PFSK-1 (cell line): ENCODE results near the gene KRT5.

Source experiments
- FOXP2 ChIP-seq: optimal IDR thresholded peaks from 2 replicates; pipeline ENCODE3; 2011; ENCODE audit warnings: borderline replicate concordance, control low read depth, inconsistent platforms; ENCODE audit not compliant: insufficient read depth; ENCODE audit errors: extremely low read length, extremely low read depth
- POLR2AphosphoS5 ChIP-seq: IDR thresholded peaks from 2 replicates; pipeline ENCODE4 v1.6.1; 2012; ENCODE audit warnings: low read depth, mild to moderate bottlenecking, control low read depth, low read length, moderate library complexity
- REST ChIP-seq, 2 experiments: IDR thresholded peaks; 2 replicates each; pipeline versions ENCODE4 v1.6.1 to v1.8.0; 2011 to 2012; ENCODE audit warnings: low read depth in 2 of 2, low read length in 2 of 2, control low read depth in 1 of 2, inconsistent platforms in 1 of 2, mild to moderate bottlenecking in 1 of 2, moderate library complexity in 1 of 2; ENCODE audit not compliant: insufficient read depth in 1 of 2
- SIN3A ChIP-seq: IDR thresholded peaks from 2 replicates; pipeline ENCODE4 v1.6.1; 2012; ENCODE audit warnings: mild to moderate bottlenecking, low read length, moderate library complexity, borderline replicate concordance; ENCODE audit not compliant: insufficient read depth
- TAF1 ChIP-seq: IDR thresholded peaks from 2 replicates; pipeline ENCODE4 v1.6.1; 2012; ENCODE audit warnings: low read length, control low read depth, borderline replicate concordance; ENCODE audit not compliant: insufficient read depth

Gene KRT5

GRCh38 chr12:52533686-52534470 is 13.7 kb upstream of the KRT5 start:
- TF ChIP-seq REST (IDR thresholded peaks at IDR 0.05; ENCODE audit: insufficient read depth in 1 of 2, low read depth in 2 of 2, low read length in 2 of 2) (no peak), FOXP2 (no peak), TAF1 (no peak), POLR2AphosphoS5 (no peak), SIN3A (no peak)

- TF ChIP-seq TAF1 (no peak), FOXP2 (no peak), REST (IDR thresholded peaks at IDR 0.05; ENCODE audit: insufficient read depth in 1 of 2, low read depth in 2 of 2, low read length in 2 of 2) (no peak)
Observed at GRCh38 chr12:52532636-52533035, 12.4 kb upstream of the KRT5 start.

- no peak for TF ChIP-seq SIN3A
- TF ChIP-seq REST (IDR thresholded peaks at IDR 0.05; ENCODE audit: insufficient read depth in 1 of 2, low read depth in 2 of 2, low read length in 2 of 2), result no peak
- no peak for TF ChIP-seq TAF1
- no peak for TF ChIP-seq FOXP2
- TF ChIP-seq POLR2AphosphoS5, result no peak
Observed at GRCh38 chr12:52531566-52532300, 11.5 kb upstream of the KRT5 start.

GRCh38 chr12:52530905-52531304 is 10.7 kb upstream of the KRT5 start:
- no peak for TF ChIP-seq FOXP2
- no peak for TF ChIP-seq POLR2AphosphoS5
- no peak for TF ChIP-seq SIN3A
- no peak for TF ChIP-seq REST (IDR thresholded peaks at IDR 0.05; ENCODE audit: insufficient read depth in 1 of 2, low read depth in 2 of 2, low read length in 2 of 2)
- TF ChIP-seq TAF1, result no peak
